Measurements from ENCODE around the gene KXD1.

DNA sequence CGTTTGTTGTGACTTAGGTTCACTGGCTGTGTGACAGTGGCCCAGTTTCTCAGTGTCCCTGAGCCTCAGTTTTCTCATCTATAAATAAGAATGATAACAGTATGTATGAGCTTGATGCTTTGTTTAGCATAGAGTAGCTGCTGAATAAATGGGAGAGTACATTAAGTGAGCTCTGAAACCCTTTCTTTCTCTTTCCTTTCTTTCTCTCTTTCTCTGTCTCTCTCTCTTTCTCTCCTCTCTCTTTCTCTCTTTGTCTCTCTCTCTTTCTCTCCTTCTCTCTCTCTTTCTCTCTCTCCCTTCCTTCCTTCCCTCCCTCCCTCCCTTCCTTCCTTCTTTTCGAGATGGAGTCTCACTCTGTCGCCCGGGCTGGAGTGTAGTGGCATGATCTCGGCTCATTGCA, 2.0 kb downstream of the KXD1 start:
- TF ChIP-seq POLR2A (IDR thresholded peaks at IDR 0.05; ENCODE audit: low read length) (no peak), GATA1 (IDR thresholded peaks at IDR 0.05; ENCODE audit: low read depth, low read length) (no peak)
